K562 (cell line): ENCODE data around the gene PVALEF. TPM values are rescaled to one million over a fixed set of nuclear protein-coding genes. Genes with fewer than 3 reads are reported as not detected.

Experiments
- ATAC-seq: fragments of 200-7000 bp; cut with Tn5 transposase; 3 replicates; pipeline ENCODE4 v1.9.1; 2020; ENCODE audit warnings: moderate library complexity
- BruUV-seq: library from RNA; stranded (reverse); fragments of 400-500 nt; replicated peaks from 2 replicates; lab custom pipeline; 2021; lab: Mats Ljungman, UMichigan
- CTCF ChIA-PET: fragments of 300-600 bp; formaldehyde crosslinking; extraction: SDS; loops from one replicate; lab custom pipeline; 2021; ENCODE audit warnings: low intra/inter-chr PET ratio; lab: Yijun Ruan, JAX
- POLR2A ChIA-PET: fragments of 300-600, 350-650 bp; sonication (Branson Sonifier 250); formaldehyde crosslinking; extraction: SDS; loops from one replicate; lab custom pipeline; 2021; ENCODE audit warnings: antibody characterized with exemption, inconsistent platforms; lab: Yijun Ruan, JAX
- DNase-seq, 4 experiments: peaks; one replicate each; pipeline versions ENCODE4 v3.0.0 to v3.0.0-alpha.2; 2011 to 2018; ENCODE audit warnings: low spot score in 3 of 4, mixed read lengths in 3 of 4; ENCODE audit errors: extremely low read depth in 1 of 4
- FAIRE-seq: peaks from 2 replicates; lab custom pipeline; 2011; peaks lifted over from hg19 to GRCh38; lab: Jason Lieb, UNC
- H2AFZ ChIP-seq: 2 replicates; pipeline ENCODE4 v1.6.0; 2011; ENCODE audit warnings: low read depth, low read length, control low read depth, inconsistent platforms
- H3K27ac ChIP-seq: fragments of 200-600 bp; 3 replicates; pipeline ENCODE4 v1.8.0; 2011; ENCODE audit warnings: low read depth, mild to moderate bottlenecking, control low read depth, inconsistent platforms, low read length, moderate library complexity, mixed read lengths; ENCODE audit errors: extremely low read depth
- H3K27me3 ChIP-seq, 2 experiments: fragments of 300-600 bp in 1 of 2; 2 replicates in 1 of 2; 3 replicates in 1 of 2; pipeline versions ENCODE4 v1.6.0 to v1.8.0; 2011; ENCODE audit warnings: inconsistent platforms in 2 of 2, low read length in 2 of 2, mild to moderate bottlenecking in 1 of 2, mixed read lengths in 1 of 2, moderate library complexity in 1 of 2; ENCODE audit not compliant: control insufficient read depth in 2 of 2, insufficient read depth in 2 of 2
- H3K36me3 ChIP-seq: fragments of 300-600 bp; 3 replicates; pipeline ENCODE4 v1.8.0; 2011; ENCODE audit warnings: mild to moderate bottlenecking, low read length, inconsistent platforms; ENCODE audit not compliant: control insufficient read depth, insufficient read depth
- H3K4me1 ChIP-seq, 2 experiments: fragments of 200-600 bp in 1 of 2; replicated peaks in 1 of 2; 2 replicates in 1 of 2; 3 replicates in 1 of 2; pipeline versions ENCODE4 v1.5.1 to v1.8.0; 2011; ENCODE audit warnings: inconsistent platforms in 2 of 2, low read length in 2 of 2, mild to moderate bottlenecking in 1 of 2, mixed read lengths in 1 of 2, moderate library complexity in 1 of 2; ENCODE audit not compliant: control insufficient read depth in 2 of 2, insufficient read depth in 2 of 2
- H3K4me2 ChIP-seq: 2 replicates; pipeline ENCODE4 v1.6.1; 2011; ENCODE audit warnings: low read length, control low read depth, inconsistent platforms, mixed read lengths; ENCODE audit not compliant: insufficient read depth
- H3K4me3 ChIP-seq: fragments of 200-600 bp; sonication (generic), shearing (Covaris generic); 2 replicates; pipeline ENCODE4 v1.5.1; 2016; ENCODE audit warnings: control low read depth, inconsistent platforms
- H3K79me2 ChIP-seq: fragments of 200-600 bp; 3 replicates; pipeline ENCODE4 v1.8.0; 2011; ENCODE audit warnings: low read length, inconsistent platforms; ENCODE audit not compliant: control insufficient read depth, insufficient read depth
- H3K9ac ChIP-seq, 2 experiments: 2 replicates each; pipeline versions ENCODE4 v1.6.0 to v1.6.1; 2011; ENCODE audit warnings: low read depth in 2 of 2, low read length in 2 of 2, control low read depth in 1 of 2, inconsistent platforms in 1 of 2, mild to moderate bottlenecking in 1 of 2, mixed read lengths in 1 of 2; ENCODE audit not compliant: insufficient read depth in 1 of 2
- H3K9me1 ChIP-seq: one replicate; pipeline ENCODE4 v1.6.0; 2011; ENCODE audit warnings: inconsistent platforms, mild to moderate bottlenecking, low read length, moderate library complexity; ENCODE audit not compliant: control insufficient read depth, insufficient read depth
- H3K9me3 ChIP-seq: replicated peaks from 2 replicates; pipeline ENCODE4 v1.5.1; 2011; ENCODE audit warnings: low read depth, low read length, inconsistent platforms; ENCODE audit not compliant: control insufficient read depth, insufficient read depth
- H4K20me1 ChIP-seq: replicated peaks from 2 replicates; pipeline ENCODE4 v1.6.1; 2011; ENCODE audit warnings: low read length, inconsistent platforms, mixed read lengths; ENCODE audit not compliant: control insufficient read depth, insufficient read depth
- CCAR2 ChIP-seq: fragments of 200-400 bp; formaldehyde crosslinking; IDR thresholded peaks from 2 replicates; pipeline ENCODE4 v1.6.1; 2017; ENCODE audit warnings: mild to moderate bottlenecking, low read depth, low read length
- MBD1 ChIP-seq: fragments of 250-450 bp; sonication (Bioruptor Pico); IDR thresholded peaks from 2 replicates; pipeline ENCODE4 v1.8.0; 2022; ENCODE audit warnings: inconsistent platforms
- PHF21A ChIP-seq: fragments of 450-650 bp; IDR thresholded peaks from 2 replicates; pipeline ENCODE4 v1.6.1; 2017; ENCODE audit warnings: low read depth, borderline replicate concordance
- USF2 ChIP-seq: sonication (generic); formaldehyde crosslinking; IDR thresholded peaks from 2 replicates; pipeline ENCODE4 v1.5.0; 2020; ENCODE audit warnings: missing genetic modification reagents
- WGBS: fragments of 100-300 bp; shearing (Covaris generic); methylation state at CpG from one replicate; pipeline ENCODE4 v1.1.6; 2016; ENCODE audit warnings: low coverage, mixed read lengths; ENCODE audit not compliant: insufficient coverage; ENCODE audit errors: missing lambda C conversion rate; 5-methylcytosine and 5-hydroxymethylcytosine counted together
- in situ Hi-C: fragments of 300-500 bp; cut with MboI; formaldehyde crosslinking; loops from 4 replicates; pipeline ENCODE4 v1.15.0; 2018; ENCODE audit warnings: inconsistent platforms, mixed read lengths
- intact Hi-C: fragments of 100-400 bp; cut with micrococcal nuclease; formaldehyde crosslinking; loops from 2 replicates; pipeline ENCODE4 v1.14.2; 2022
- polyA plus RNA-seq, 8 experiments: library from polyadenylated mRNA; depleted of rRNA in 4 of 8; stranded (reverse) in 5 of 8; unstranded in 3 of 8; fragments of >200 nt; fragmentation: Nextera tagmentation in 2 of 8; fragmentation: Illumina TruSeq in 1 of 8; extraction: Ambion mirVana in 2 of 8; extraction: Trizol in 1 of 8; gene quantifications; 2 replicates each; pipeline versions ENCODE4 v1.2.1 to v1.2.3, GENCODE V29; 2011 to 2014; ENCODE audit warnings: inconsistent platforms in 1 of 8, missing spikeins in 1 of 8
- total RNA-seq, 7 experiments: library from RNA; depleted of rRNA in 6 of 7; stranded (reverse); fragments of >200 nt in 6 of 7; fragmentation: Illumina TruSeq in 2 of 7; extraction: Trizol in 2 of 7; gene quantifications; 2 replicates each; pipeline versions ENCODE4 v1.2.1 to v1.2.3, GENCODE V29; 2011 to 2021; ENCODE audit warnings: low replicate concordance in 1 of 7
- TF ChIP-seq, protein P1 (sequence below), 2 experiments: fragments of 450-650 bp; IDR thresholded peaks; 2 replicates each; pipeline ENCODE4 v1.6.1; 2018; ENCODE audit warnings: mild to moderate bottlenecking in 2 of 2, low read depth in 1 of 2; ENCODE audit not compliant: partially characterized antibody in 2 of 2
- TF ChIP-seq, protein P2 (sequence below): sonication (generic); formaldehyde crosslinking; IDR thresholded peaks from 2 replicates; pipeline ENCODE4 v1.8.1; 2023; ENCODE audit warnings: mild to moderate bottlenecking, missing genetic modification reagents

The PVALEF gene
- total and polyA plus RNA-seq, 9 of the 15 experiments (the other 6 are each of a cell fraction or from before 2014, with no cell fraction given) = not detected

GRCh38 chr17:81222906-81223761, 57.8 kb downstream of the PVALEF start, which contains the start of gene CEP131 (continued):
- no peak for TF ChIP-seq USF2 (CRISPR knock-in tag)
- TF ChIP-seq PHF21A = no peak

- in situ Hi-C loops (no loop called here), intact Hi-C loops (loop anchor here (10.0 kb wide), 1 partner anchor 239 kb away; no protein-coding TSS in a partner anchor)
- Histone ChIP-seq H4K20me1 (no peaks in the 10 kb centered on the region), H2AFZ (peak overlapping the region; percentile 95), H3K36me3 (peaks cover 4% of the 10 kb centered on the region; the same call in 1 of the 3 replicates), H3K4me2 (peak overlapping the region; percentile 69; the same call in 1 of the 2 replicates), H3K9me3 (no peaks in the 10 kb centered on the region), H3K27me3 (no peaks in the 10 kb centered on the region), H3K27ac (peak overlapping the region; percentile 86), H3K4me1 (peaks cover 14 to 36% of the 10 kb centered on the region in 2 experiments), H3K4me3 (peak overlapping the region; percentile 15; the same call in 1 of the 2 replicates), H3K9me1 (no peaks in the 10 kb centered on the region), H3K9ac (peak overlapping the region; percentile 71 to 92), H3K79me2 (peaks cover 5% of the 10 kb centered on the region; the same call in 2 of the 3 replicates)
- 70% methylated on average over 11 of the region's 11 CpGs for WGBS
- no TSS peak for BruUV-seq
- CTCF ChIA-PET = no interaction called here
- POLR2A ChIA-PET = no interaction called here
- FAIRE-seq (peak; percentile 79), DNase-seq (no peak), ATAC-seq (no peak)
- TF ChIP-seq CCAR2 (no peak), MBD1 (CRISPR knock-in tag) (peak; percentile 72)
- TF ChIP-seq, protein P1, sequence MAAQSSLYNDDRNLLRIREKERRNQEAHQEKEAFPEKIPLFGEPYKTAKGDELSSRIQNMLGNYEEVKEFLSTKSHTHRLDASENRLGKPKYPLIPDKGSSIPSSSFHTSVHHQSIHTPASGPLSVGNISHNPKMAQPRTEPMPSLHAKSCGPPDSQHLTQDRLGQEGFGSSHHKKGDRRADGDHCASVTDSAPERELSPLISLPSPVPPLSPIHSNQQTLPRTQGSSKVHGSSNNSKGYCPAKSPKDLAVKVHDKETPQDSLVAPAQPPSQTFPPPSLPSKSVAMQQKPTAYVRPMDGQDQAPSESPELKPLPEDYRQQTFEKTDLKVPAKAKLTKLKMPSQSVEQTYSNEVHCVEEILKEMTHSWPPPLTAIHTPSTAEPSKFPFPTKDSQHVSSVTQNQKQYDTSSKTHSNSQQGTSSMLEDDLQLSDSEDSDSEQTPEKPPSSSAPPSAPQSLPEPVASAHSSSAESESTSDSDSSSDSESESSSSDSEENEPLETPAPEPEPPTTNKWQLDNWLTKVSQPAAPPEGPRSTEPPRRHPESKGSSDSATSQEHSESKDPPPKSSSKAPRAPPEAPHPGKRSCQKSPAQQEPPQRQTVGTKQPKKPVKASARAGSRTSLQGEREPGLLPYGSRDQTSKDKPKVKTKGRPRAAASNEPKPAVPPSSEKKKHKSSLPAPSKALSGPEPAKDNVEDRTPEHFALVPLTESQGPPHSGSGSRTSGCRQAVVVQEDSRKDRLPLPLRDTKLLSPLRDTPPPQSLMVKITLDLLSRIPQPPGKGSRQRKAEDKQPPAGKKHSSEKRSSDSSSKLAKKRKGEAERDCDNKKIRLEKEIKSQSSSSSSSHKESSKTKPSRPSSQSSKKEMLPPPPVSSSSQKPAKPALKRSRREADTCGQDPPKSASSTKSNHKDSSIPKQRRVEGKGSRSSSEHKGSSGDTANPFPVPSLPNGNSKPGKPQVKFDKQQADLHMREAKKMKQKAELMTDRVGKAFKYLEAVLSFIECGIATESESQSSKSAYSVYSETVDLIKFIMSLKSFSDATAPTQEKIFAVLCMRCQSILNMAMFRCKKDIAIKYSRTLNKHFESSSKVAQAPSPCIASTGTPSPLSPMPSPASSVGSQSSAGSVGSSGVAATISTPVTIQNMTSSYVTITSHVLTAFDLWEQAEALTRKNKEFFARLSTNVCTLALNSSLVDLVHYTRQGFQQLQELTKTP (IDR thresholded peaks at IDR 0.05; ENCODE audit: low read depth in 1 of 2, partially characterized antibody in 2 of 2) = no peak
- TF ChIP-seq, protein P2, sequence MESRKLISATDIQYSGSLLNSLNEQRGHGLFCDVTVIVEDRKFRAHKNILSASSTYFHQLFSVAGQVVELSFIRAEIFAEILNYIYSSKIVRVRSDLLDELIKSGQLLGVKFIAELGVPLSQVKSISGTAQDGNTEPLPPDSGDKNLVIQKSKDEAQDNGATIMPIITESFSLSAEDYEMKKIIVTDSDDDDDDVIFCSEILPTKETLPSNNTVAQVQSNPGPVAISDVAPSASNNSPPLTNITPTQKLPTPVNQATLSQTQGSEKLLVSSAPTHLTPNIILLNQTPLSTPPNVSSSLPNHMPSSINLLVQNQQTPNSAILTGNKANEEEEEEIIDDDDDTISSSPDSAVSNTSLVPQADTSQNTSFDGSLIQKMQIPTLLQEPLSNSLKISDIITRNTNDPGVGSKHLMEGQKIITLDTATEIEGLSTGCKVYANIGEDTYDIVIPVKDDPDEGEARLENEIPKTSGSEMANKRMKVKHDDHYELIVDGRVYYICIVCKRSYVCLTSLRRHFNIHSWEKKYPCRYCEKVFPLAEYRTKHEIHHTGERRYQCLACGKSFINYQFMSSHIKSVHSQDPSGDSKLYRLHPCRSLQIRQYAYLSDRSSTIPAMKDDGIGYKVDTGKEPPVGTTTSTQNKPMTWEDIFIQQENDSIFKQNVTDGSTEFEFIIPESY = peak; percentile 92
Measured at GRCh38 chr17:81223762-81224130, 58.4 kb downstream of the PVALEF start.
